Loucy (cell line): Measurements from ENCODE around the gene HS3ST3B1.

Source experiments
- CTCF ChIP-seq: fragments of 200-600 bp; sonication (generic); conservative IDR thresholded peaks from 2 replicates; pipeline ENCODE4 v1.5.1; 2014; ENCODE audit warnings: mild to moderate bottlenecking, antibody characterized with exemption, low read length
- EZH2phosphoT487 ChIP-seq: fragments of 200-600 bp; IDR thresholded peaks from 2 replicates; pipeline ENCODE4 v1.6.1; 2018; ENCODE audit warnings: antibody characterized with exemption, mild to moderate bottlenecking, moderate library complexity, borderline replicate concordance

GRCh38 chr17:14317383-14317782 is 16.5 kb downstream of the HS3ST3B1 start:
- no peak for TF ChIP-seq CTCF
- TF ChIP-seq EZH2phosphoT487 = no peak
